Cardiac muscle cell (in vitro differentiated cells and primary cell): ENCODE data around the gene RBM38. TPM values are rescaled to one million over a fixed set of nuclear protein-coding genes. Genes with fewer than 3 reads are reported as not detected.

Experiments used
- DNase-seq, 2 donors: peaks; one replicate each; pipeline versions ENCODE4 v3.0.0 to v3.0.0-alpha.2; 2010 to 2017; ENCODE audit warnings: low read depth in 1 of 2, low spot score in 1 of 2
- H3K27ac ChIP-seq: fragments of 200-600 bp; sonication (generic); 2 replicates; pipeline ENCODE4 v1.5.1; 2016
- H3K27me3 ChIP-seq: fragments of 200-600 bp; sonication (generic); 2 replicates; pipeline ENCODE4 v1.6.0; 2016; ENCODE audit warnings: control low read depth
- H3K36me3 ChIP-seq: fragments of 200-600 bp; sonication (generic); 2 replicates; pipeline ENCODE4 v1.5.1; 2016; ENCODE audit warnings: control low read depth
- H3K4me1 ChIP-seq: fragments of 200-600 bp; sonication (generic); 2 replicates; pipeline ENCODE4 v1.8.1; 2017; ENCODE audit warnings: low read depth, mild to moderate bottlenecking, mixed run types
- H3K4me3 ChIP-seq: fragments of 200-600 bp; sonication (generic); 2 replicates; pipeline ENCODE4 v1.5.1; 2016; ENCODE audit warnings: mild to moderate bottlenecking
- H3K9me3 ChIP-seq: fragments of 200-600 bp; sonication (generic); 2 replicates; pipeline ENCODE4 v1.5.1; 2017; ENCODE audit warnings: low read depth, mild to moderate bottlenecking, control low read depth
- polyA plus RNA-seq: library from polyadenylated mRNA; unstranded; fragments of >200 nt; fragmentation: Nextera tagmentation; extraction: Ambion mirVana; gene quantifications from 2 replicates; pipeline ENCODE4 v1.2.1, GENCODE V29; 2016
- total RNA-seq: library from RNA; depleted of rRNA; stranded (reverse); fragments of >200 nt; gene quantifications from 2 replicates; pipeline ENCODE4 v1.2.3, GENCODE V29; 2016
- TF ChIP-seq, protein P1 (sequence below): IDR thresholded peaks from 2 replicates; pipeline ENCODE4 v1.5.1; 2012; ENCODE audit warnings: low read depth, mild to moderate bottlenecking, low read length

RBM38 gene
- total and polyA plus RNA-seq, 2 experiments from 2014 or later: 404 to 625 TPM

DNA sequence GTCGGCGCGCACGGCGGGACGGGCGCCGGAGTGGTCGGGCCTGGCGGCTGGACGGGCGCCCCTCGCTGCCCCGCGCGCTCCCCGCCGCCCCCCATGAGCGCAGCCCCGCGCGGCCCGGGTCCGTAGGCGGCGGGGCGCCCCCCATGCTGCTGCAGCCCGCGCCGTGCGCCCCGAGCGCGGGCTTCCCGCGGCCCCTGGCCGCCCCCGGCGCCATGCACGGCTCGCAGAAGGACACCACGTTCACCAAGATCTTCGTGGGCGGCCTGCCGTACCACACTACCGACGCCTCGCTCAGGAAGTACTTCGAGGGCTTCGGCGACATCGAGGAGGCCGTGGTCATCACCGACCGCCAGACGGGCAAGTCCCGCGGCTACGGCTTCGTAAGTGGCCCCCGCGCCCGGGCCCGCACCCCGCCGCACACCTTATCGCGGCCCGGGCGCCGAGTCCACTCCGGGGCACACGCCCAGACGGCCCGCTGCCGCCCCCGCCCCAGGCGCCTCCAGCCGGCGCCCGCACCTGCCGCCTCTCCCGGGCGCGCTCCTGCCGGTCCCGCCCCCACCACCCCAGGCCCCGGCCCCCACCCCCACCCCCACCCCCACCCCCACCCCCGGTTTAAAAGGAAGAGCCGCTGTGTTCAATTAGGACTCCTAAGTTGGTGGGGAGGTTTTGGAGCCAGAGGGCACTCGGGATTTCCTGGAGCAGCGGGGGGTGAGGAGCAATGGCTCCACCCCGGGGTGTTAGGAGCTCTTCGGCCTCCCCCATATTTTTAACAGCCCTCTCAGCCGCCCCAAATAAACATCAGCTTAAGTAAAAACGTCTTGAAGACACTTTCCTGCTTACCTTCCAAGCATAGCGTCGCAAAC, 474 bp downstream of the RBM38 start:
- H3K9me3 ChIP-seq: no peaks in the 10 kb centered on the region
- H3K27ac ChIP-seq: peak overlapping the region; percentile 93
- TF ChIP-seq, protein P1, sequence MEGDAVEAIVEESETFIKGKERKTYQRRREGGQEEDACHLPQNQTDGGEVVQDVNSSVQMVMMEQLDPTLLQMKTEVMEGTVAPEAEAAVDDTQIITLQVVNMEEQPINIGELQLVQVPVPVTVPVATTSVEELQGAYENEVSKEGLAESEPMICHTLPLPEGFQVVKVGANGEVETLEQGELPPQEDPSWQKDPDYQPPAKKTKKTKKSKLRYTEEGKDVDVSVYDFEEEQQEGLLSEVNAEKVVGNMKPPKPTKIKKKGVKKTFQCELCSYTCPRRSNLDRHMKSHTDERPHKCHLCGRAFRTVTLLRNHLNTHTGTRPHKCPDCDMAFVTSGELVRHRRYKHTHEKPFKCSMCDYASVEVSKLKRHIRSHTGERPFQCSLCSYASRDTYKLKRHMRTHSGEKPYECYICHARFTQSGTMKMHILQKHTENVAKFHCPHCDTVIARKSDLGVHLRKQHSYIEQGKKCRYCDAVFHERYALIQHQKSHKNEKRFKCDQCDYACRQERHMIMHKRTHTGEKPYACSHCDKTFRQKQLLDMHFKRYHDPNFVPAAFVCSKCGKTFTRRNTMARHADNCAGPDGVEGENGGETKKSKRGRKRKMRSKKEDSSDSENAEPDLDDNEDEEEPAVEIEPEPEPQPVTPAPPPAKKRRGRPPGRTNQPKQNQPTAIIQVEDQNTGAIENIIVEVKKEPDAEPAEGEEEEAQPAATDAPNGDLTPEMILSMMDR: no peak
- H3K4me3 ChIP-seq: peak overlapping the region; percentile 100
- peak in 1 of 2 donors; percentile 15 for DNase-seq
- no peaks in the 10 kb centered on the region for H3K27me3 ChIP-seq
- peaks cover 34% of the 10 kb centered on the region for H3K36me3 ChIP-seq
- peaks cover 43% of the 10 kb centered on the region for H3K4me1 ChIP-seq

GRCh38 chr20:57392512-57393271, 1.5 kb downstream of the RBM38 start:
- no peaks in the 10 kb centered on the region for H3K27me3 ChIP-seq
- peak overlapping the region; percentile 100 for H3K4me3 ChIP-seq
- H3K4me1 ChIP-seq: peaks cover 53% of the 10 kb centered on the region
- DNase-seq: no peak
- H3K36me3 ChIP-seq: peaks cover 44% of the 10 kb centered on the region
- H3K27ac ChIP-seq: peak overlapping the region; percentile 93
- TF ChIP-seq, protein P1: no peak
- H3K9me3 ChIP-seq: no peaks in the 10 kb centered on the region

- Histone ChIP-seq H3K4me3 (peak overlapping the region; percentile 100), H3K9me3 (no peaks in the 10 kb centered on the region), H3K36me3 (peaks cover 49% of the 10 kb centered on the region), H3K27me3 (no peaks in the 10 kb centered on the region), H3K27ac (peak overlapping the region; percentile 93), H3K4me1 (peaks cover 61% of the 10 kb centered on the region)
- TF ChIP-seq, protein P1: no peak
- DNase-seq: no peak
Observed at GRCh38 chr20:57393321-57394120, 2.3 kb downstream of the RBM38 start.

GRCh38 chr20:57394121-57395082, 3.2 kb downstream of the RBM38 start:
- H3K36me3 ChIP-seq: peaks cover 53% of the 10 kb centered on the region
- TF ChIP-seq, protein P1: no peak
- H3K27me3 ChIP-seq: no peaks in the 10 kb centered on the region
- no peak for DNase-seq
- H3K9me3 ChIP-seq: no peaks in the 10 kb centered on the region
- H3K27ac ChIP-seq: peak overlapping the region; percentile 93
- peak overlapping the region; percentile 100 for H3K4me3 ChIP-seq
- H3K4me1 ChIP-seq: peaks cover 68% of the 10 kb centered on the region
